Measurements from ENCODE around the gene ACAP3.

Gene ACAP3

GRCh38 chr1:1285102-1285571 lies 22.6 kb downstream of the ACAP3 start:
- no peak for DNase-seq (ENCODE audit: low spot score)

DNA sequence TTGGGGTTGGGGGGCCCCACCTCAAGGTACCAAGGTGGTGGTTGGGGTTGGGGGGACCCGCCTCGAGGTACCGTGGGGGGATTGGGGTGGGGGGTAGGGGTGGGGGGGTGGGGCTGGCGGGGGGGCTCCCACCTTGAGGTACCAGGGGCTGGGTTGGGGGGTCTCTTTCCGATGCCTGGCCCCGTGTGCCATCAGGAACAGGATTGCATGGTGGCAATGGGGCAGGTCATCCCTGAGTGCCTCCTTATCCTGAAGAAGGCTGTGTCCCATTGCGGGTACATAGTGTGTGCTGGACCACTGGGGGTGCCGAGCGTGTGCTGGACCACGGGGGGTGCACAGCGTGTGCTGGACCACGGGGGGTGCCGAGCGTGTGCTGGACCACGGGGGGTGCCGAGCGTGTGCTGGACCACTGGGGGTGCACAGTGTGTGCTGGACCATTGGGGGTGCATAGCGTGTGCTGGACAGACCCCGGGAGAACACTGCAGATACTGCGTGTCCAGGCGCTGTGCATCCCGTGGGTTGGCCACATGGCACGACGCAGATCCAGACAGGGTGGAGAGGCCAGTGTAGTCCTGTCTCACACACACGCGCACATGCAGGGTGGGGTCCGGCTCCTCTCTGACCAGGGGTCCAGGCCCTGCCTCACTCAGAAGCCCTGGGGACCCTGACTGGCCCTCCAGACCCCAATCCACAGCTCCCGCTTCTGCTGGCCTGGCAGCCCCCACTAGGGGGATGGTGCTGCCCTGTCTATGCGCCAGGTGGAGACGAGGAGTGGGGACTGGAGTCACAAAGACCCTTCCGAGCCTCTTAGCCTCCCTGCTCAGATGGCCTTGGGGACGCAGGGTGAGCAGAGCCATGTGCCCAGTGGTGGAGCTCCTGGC lies 23.3 kb downstream of the ACAP3 start:
- DNase-seq (ENCODE audit: low spot score) = no peak

- DNase-seq (ENCODE audit: low spot score) = no peak
These were observed 23.9 kb downstream of the ACAP3 start for GRCh38 chr1:1283821-1284220.

DNA sequence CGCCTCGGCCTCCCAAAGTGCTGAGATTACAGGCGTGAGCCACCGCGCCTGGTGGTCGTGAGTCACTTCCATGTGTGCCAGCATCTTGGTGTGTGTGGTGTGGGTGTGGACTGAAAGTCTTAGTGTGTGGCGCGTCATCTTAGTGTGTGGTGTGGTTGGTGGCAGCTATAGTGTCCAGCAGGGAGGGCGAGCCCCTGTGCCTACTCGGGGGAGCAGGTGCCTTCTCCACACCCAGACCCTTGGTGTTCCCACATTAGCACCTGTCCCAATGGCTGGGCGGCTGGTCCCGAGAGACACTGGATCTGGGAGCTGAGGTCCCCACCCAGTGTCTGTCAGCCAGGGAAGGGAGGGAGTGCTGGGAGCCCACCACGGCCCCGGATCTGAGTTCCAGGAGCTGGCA lies 24.7 kb downstream of the ACAP3 start:
- DNase-seq (ENCODE audit: low spot score) = no peak

GRCh38 chr1:1281533-1282321 lies 26.0 kb downstream of the ACAP3 start:
- no peak for DNase-seq (ENCODE audit: low spot score)

DNA sequence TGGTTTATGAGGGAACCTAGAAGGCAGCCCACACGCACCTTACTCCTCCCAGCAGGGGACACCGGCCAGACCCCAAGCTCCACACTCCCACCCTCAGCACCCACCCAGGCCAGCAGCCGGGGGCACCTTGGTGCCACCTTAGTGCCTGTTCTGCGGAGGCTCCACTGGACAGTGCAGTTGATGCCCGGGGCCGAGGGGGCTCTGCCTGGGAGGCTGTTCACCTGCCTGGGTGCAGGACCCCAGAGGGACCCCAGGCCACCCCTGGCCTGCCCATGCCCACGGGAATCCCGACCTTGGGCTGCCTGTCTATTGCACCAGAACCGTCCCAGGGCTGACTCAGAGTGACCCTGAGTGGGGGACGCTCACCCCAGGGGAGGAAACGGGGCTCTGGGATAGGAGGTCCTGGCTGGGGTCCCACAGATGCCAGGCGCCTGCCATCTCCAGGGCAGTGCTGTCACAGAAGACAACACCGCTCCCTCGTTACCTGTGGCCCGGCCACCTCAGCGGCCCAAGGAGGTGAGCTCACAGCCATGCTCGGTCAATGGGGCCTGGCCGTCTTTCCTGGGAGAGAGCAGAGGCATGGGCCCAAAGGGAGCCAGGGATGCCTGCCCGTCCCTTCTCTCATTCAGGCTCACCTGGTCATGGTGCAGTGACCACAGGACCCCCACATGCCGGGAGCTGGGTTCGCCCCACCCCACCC lies 26.8 kb downstream of the ACAP3 start:
- DNase-seq (ENCODE audit: low spot score) = no peak

DNA sequence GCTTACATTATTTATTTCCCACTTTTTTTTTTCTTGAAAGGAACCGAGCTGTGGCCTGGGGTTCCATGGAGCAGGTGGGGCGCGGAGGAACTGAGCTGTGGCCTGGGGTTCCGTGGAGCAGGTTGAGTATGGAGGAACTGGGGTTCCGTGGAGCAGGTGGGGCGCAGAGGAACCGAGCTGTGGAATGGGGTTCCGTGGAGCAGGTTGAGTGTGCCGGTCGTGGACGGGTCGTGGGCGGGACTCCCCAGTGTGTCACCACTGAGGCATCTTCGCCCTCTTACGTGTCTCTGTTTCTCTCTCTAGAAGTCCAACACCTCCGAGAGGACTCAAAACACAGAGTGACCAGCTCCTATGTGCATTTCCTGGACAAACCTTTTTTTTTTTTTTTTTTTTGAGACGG lies 28.7 kb downstream of the ACAP3 start:
- no peak for DNase-seq (ENCODE audit: low spot score)

DNA sequence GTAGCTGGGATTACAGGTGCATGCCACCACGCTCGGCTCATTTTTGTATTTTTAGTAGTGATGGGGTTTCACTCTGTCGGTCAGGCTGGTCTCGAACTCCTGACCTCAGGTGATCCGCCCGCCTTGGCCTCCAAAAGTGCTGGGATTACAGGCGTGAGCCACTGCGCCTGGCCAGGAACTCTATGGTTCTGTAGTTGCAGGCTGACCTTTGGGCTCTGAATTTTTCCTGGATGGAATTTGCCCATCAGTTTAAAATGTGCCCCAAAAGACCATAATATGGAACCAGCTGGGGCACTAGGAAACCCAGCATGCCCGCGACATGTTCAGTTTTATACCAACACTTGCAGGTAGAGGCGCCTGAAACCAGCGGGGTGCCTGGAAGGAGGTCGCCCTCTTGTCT lies 29.1 kb downstream of the ACAP3 start:
- no peak for DNase-seq (ENCODE audit: low spot score)

DNA sequence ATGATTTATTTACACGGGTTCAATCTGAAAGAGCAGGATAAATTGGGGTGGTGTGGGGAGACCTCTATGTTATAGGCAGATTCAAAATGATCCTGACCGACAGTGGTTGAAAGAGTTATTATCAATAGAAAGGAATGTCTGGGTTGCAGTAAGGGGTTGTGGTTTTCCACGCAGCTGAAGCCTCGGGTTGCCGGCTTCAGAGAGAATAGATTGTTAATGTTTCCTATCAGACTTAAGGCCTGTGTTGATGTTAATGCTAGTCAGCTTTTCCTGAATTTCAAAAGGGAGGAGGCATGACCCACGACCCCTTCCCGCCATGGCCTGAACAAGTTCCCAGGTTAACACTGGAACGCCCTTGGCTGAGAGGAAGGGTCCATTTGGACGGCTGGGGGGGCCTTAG lies 31.9 kb downstream of the ACAP3 start:
- no peak for DNase-seq (ENCODE audit: low spot score)

DNA sequence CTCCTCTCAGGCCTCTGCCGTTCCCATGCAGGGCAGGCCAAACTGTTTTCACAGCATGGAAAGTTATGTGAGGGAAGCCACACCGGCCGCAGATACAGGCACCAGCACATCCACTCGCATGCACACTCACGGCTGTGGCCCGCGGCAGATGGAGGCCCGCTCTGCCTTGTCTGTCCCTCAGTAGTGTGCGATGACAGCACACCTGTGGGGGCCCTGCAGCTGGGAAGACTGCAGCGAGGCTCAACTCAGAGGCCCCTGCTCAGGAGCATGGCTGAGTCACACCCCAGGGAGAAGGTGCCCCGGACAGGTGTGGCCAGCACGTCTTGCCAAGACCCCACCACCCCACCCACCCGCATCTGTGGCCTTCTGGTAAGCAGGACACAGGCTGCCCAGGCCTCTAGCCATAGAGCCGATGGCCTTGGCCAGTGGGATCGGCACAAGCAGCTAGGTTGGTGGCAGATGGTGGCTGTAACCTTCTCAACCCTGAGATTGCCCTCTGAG lies 32.7 kb downstream of the ACAP3 start:
- no peak for DNase-seq (ENCODE audit: low spot score)

DNA sequence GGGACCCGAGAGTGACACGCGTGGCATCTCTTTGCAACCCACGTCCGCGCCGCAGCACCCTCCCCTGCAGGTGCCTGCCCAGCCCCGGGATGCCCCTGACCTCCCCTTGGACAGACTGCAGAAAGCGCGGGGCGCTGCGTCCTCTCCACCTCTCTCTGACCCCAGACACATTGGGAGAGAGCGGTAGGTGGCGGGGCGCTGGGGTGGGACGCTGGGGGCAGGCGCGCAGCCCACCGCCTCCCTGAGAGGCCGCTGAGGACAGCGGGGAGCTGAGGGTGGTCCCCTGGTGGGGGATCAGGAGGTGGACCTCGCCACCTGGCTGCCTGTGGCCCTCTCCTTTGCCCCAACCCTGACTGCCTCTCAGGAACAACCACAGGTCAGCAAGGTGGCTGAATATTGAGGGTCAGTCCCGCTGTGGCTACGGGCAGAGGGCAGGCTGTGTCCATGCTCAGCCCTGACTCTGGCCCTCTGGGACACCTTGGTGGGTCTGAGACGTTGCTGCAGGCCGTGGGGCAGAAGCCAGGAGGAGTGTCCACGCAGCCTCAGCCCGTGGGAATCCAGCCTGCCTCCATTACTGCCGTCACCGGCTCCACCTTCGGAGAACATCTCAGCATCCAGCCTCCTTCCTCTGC lies 33.3 kb downstream of the ACAP3 start:
- DNase-seq (ENCODE audit: low spot score) = no peak

DNA sequence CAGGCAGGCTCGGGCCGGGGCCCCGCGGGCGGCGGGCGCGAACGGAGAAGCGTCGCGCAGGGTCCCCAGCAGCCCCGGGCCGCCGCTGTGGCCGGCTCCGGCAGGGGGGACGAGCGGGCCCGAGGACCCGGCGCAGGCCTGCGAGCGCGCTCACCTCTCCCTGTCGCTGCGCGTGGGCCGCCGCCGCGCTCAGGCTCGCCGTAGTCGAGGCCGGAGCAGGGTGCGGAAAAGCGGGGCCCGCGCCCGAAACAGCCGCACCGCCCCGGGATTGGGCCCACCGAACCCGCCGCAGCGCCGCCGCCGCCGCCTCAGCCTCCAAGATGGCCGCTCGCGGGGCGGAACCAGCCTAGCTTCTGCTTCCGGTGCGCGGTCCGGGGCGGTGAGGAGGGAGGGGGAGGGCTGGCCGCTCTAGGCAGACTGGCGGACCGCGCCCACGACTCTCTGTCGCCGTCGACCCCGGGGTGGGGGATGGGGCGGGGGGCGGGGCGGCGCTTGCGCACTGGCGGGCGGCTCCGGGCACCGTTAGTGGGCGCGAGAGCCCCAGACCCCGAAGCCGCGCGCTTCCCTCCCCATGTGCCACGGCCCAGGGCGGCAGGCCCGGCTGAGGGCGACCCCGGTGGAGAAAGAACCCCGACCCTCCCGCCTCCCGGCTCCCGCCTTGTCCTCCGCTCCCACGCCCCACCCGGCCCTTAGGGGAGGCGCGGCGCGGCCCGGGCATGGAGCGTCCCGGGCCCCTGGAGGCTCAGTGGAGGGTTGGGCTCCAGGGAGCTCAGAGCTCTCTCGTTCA lies 34.0 kb downstream of the ACAP3 start, which contains the start of gene UBE2J2:
Gene UBE2J2, minus strand, starts transcription at position 343 of the 787 bp plus-strand sequence. CDS start 5,862 bp downstream, outside the sequence.
- peak; percentile 95 for DNase-seq (ENCODE audit: low spot score)

DNA sequence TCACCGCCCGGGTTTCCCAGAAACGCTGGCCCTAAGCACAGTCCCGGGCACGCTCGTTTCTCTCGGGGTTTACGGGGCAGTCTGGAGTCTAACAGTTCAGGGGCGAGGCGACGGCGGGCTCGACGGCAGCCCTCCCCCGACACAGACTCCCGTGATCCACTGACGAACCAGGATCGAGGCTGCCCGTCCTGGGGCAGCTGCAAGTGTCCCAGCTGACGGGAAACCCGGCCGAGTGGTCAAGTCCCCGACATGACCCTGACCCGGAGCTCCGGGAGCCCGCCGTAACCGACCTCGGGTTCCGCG lies 34.6 kb downstream of the ACAP3 start:
- no peak for DNase-seq (ENCODE audit: low spot score)

GRCh38 chr1:1272341-1273208 lies 35.2 kb downstream of the ACAP3 start:
- no peak for DNase-seq (ENCODE audit: low spot score)

DNA sequence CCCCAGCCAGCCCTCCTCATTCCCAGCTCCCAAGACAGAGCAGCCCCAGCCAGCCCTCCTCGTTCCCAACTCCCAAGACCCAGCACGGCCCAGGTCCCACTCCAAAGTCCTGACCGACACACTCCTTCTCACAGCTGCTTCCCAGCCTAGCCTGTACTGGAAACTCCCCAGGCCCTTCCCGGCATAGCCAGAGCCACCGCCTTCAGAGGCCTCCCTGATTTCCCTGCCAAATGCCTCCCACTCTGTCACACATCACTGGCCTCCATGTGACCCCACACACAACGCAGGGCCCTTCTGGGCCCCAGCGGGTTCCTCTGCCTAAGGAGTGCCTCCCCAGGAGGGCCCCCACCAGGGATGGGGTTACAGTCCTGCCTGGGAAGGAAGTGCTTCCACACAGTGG lies 36.9 kb downstream of the ACAP3 start:
- no peak for DNase-seq (ENCODE audit: low spot score)

DNA sequence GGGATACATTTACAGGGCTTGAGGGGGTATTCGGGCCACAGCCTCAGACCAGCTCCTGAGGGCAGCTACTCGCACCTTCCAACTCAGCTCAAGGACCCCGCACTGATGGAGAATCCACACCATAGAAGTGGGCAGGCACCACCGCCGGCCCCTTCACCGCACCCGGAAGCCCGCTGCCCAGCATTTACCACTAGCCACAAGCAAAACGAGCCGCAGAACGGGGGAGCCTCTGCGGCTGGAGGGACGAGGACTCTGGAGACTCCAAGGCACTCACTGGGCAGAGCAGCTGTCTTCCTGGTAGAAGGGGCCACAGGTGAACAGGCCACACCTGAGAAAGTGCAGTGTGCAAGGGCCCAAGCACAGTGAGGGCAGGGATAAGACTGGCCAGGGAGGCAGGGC lies 39.4 kb downstream of the ACAP3 start:
- DNase-seq (ENCODE audit: low spot score) = no peak

GRCh38 chr1:1267488-1268283 lies 40.0 kb downstream of the ACAP3 start:
- no peak for DNase-seq (ENCODE audit: low spot score)

DNA sequence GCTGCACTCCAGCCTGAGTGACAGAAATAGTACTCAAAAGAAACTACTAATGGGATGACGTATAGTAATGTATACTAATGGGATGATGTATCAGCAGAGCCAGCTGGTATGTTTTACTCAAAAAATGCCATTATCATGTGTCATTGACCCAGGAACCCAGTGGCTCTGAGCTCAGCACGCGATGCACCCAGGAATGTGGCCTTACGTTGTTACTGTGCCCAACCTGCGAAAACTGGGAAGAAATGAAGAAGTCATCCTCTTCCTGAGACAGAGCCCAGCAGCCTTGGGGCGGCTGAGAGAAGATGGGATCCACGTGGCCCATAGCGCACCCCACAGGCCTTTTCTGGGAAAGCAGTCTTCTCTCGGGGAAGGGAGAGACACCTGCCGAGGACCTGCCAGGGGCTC lies 42.9 kb downstream of the ACAP3 start:
- no peak for DNase-seq (ENCODE audit: low spot score)

DNA sequence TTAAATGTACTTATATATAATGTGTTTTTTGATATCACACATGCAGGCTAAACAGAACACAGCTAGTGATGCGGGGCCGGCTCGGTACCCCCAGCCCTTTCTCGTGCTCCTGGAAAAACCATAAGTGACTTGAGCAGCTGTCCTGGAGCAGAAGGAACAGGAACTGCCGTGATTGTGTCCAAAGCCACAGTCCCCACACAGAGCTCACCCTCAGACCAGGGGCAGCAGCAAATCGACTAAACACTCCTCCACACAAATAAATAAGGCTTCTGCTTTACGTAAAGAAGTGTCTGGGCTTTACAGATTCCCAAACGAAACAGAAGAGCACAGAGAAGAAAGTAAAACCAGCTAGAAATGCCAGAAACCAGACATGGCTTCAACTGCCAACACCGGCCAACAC lies 43.7 kb downstream of the ACAP3 start:
- no peak for DNase-seq (ENCODE audit: low spot score)
